ENCODE data around the gene CHRNA3.

CHRNA3 gene

DNA sequence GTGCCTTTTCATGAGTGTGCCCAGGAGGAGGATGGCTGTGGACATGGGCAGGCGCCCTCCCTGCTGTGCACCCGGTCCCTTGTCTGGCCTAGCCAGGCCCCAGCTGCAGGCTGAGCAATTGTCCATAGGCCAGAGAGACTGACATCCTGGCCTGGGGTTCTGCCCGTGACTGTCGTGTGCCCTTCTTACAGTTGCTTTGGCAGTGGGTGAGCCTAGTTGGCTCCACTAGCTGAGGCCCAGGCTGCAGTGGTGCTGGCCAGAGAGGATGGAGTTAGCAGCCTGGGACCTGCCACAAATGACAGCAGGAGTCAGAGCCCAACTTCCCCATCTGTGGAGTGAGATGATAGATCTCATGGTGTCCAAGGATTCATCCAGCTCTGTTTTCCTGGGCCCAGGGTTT is 29.2 kb upstream of the CHRNA3 start:
- Histone ChIP-seq H3K9ac (ENCODE audit: low read length) (no peak overlapping the region), H3K27me3 (ENCODE audit: control insufficient read depth, insufficient read depth, low read length) (no peaks in the 10 kb centered on the region), H3K4me3 (ENCODE audit: low read length) (no peak overlapping the region), H3K36me3 (ENCODE audit: control insufficient read depth, insufficient read depth, low read length) (no peaks in the 10 kb centered on the region), H3K4me1 (ENCODE audit: control insufficient read depth, insufficient read depth, low read length) (no peaks in the 10 kb centered on the region), H3K27ac (ENCODE audit: low read depth, low read length) (no peak overlapping the region)

DNA sequence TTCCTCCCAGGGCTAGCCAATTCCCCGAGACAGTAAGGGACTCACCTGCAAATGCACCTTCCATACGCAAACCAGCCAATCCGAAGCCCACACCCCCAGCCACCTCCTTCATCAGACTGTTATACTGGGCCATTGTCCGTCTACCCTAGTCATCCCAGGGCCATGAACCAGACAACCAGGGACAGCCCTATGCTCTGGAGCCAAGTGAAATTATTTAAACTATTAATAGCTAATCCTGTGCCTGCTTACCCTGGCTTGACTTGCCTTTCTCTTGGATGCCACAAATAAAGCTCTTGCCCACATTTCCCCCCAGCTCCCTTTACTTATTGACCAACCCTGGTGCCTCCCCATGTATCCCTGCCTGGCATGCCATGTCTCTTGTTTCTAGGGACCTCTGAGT is 24.2 kb upstream of the CHRNA3 start:
- H3K4me3 ChIP-seq (ENCODE audit: low read length) = no peak overlapping the region
- H3K36me3 ChIP-seq (ENCODE audit: control insufficient read depth, insufficient read depth, low read length) = no peaks in the 10 kb centered on the region
- H3K9ac ChIP-seq (ENCODE audit: low read length) = no peak overlapping the region
- no peaks in the 10 kb centered on the region for H3K27me3 ChIP-seq (ENCODE audit: control insufficient read depth, insufficient read depth, low read length)
- no peak overlapping the region for H3K27ac ChIP-seq (ENCODE audit: low read depth, low read length)
- no peaks in the 10 kb centered on the region for H3K4me1 ChIP-seq (ENCODE audit: control insufficient read depth, insufficient read depth, low read length)

DNA sequence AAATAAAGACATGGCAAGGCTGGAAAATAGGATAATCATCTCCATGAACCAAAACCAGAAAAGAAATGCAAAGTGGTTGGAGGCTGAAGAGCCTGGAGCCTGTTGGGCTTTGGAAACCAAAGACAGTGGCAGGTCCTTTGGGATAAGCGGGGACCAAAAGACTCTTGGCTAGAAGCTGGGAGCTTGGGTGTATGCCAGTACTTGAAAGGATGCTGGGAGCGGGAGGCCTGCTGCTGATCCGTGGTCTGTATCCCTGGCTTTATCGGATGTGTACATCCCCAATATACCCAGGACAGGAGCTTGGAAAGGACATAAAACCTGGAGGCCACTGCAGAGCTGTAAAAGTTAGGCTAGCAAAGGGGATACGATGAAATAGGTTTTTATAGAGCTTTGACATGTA is 21.5 kb upstream of the CHRNA3 start:
- H3K27me3 ChIP-seq (ENCODE audit: control insufficient read depth, insufficient read depth, low read length) = no peaks in the 10 kb centered on the region
- no peaks in the 10 kb centered on the region for H3K36me3 ChIP-seq (ENCODE audit: control insufficient read depth, insufficient read depth, low read length)
- H3K4me1 ChIP-seq (ENCODE audit: control insufficient read depth, insufficient read depth, low read length) = no peaks in the 10 kb centered on the region
- H3K9ac ChIP-seq (ENCODE audit: low read length) = no peak overlapping the region
- no peak overlapping the region for H3K27ac ChIP-seq (ENCODE audit: low read depth, low read length)
- H3K4me3 ChIP-seq (ENCODE audit: low read length) = no peak overlapping the region

DNA sequence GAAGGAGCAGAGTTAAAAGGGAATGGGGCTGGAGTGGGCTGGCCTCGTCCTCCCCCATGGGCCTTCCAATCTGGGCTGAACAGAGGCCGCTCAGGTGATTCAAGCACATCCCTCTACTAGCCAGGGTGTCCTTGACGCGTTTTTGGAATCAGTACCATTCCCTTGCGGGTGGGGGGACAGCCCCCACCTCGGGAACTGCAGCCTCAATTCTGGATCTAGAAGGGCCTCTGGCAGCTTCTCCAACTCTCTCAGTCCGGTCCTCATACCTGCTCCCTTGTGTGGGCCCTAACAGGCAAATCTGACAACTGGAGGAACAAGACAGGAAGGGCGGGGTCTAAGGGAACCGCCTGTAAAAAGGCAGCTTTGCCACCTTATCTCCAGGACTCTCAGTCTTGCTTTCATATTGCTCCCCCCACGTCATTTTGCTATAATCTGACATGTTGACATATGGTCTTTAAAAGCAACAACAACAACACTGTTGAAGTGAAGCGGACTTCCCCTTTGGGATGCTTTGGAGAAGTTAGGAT is 21.0 kb upstream of the CHRNA3 start:
- Histone ChIP-seq H3K9ac (ENCODE audit: low read length) (no peak overlapping the region), H3K4me1 (ENCODE audit: control insufficient read depth, insufficient read depth, low read length) (no peaks in the 10 kb centered on the region), H3K36me3 (ENCODE audit: control insufficient read depth, insufficient read depth, low read length) (no peaks in the 10 kb centered on the region), H3K4me3 (ENCODE audit: low read length) (no peak overlapping the region), H3K27me3 (ENCODE audit: control insufficient read depth, insufficient read depth, low read length) (no peaks in the 10 kb centered on the region), H3K27ac (ENCODE audit: low read depth, low read length) (no peak overlapping the region)

DNA sequence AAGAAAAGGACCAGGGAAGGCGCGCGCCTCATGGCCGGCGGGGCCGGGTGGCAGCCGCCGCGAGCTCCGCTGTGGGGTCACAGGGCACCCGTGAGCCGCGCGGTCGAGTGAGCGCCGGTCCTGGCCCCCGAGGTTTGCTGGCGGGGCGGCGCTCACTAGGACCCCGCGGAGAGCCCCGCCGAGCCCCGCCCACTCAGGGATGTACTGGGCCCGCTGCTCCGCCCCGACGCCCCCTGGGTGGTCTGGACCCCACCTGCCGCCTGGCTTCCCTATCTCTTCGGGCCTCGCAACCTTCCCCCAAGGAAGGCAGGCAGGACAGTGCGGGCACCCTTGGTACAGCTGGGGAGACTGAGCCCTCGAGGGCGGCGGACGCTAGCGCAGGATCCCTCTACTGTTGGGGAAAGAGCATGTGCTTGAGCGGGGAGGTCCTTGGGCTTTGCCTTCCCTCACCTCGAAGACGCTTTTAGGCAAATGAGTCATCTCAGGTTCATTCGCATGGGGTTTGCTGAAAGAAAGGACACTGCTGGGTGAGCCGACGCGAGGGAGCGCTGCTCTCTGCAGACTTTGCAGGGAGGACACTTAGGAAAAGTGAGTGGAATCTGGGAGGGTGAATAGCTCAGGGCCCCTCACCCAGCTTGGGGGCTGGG is 20.4 kb upstream of the CHRNA3 start, which contains the start of gene CHRNB4:
Gene CHRNB4 (minus strand): TSS at position 109 of the 647 bp plus-strand sequence. CDS start 77 bp downstream, at position 32.
- no peaks in the 10 kb centered on the region for H3K36me3 ChIP-seq (ENCODE audit: control insufficient read depth, insufficient read depth, low read length)
- H3K9ac ChIP-seq (ENCODE audit: low read length) = no peak within 1 kb of the TSS
- no peaks in the 10 kb centered on the region for H3K27me3 ChIP-seq (ENCODE audit: control insufficient read depth, insufficient read depth, low read length)
- H3K4me1 ChIP-seq (ENCODE audit: control insufficient read depth, insufficient read depth, low read length) = no peaks in the 10 kb centered on the region
- H3K4me3 ChIP-seq (ENCODE audit: low read length) = peak within 1 kb of the TSS; percentile 50
- no peak within 1 kb of the TSS for H3K27ac ChIP-seq (ENCODE audit: low read depth, low read length)

DNA sequence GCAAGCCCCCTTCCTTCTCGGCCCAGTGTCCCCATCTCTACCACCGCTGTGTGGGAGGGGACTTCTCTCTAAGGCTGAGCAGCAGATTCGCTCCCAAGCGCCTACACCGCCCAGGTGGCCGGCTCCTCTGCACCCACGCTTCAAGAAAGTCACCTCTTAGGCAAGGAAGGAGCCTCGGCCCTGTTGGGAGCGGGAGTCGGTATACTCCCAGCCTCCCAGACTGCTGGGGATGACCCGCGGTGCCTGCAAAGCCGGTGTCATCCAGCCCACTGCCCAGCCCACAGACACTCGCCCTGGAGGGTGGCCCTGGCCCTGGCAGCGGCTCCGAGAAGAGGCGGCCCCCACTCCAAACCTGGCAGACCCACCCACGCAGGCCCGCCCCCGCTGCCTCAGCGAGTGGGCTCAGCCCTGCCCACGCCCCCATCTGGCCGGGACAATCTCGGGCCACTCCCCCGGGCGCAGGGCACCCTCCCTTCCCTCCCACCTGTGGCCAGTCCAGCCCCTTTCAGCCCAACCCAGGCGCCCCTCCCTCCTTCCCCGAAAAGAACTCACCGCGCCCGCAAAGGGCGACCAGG is 19.8 kb upstream of the CHRNA3 start:
- Histone ChIP-seq H3K27ac (ENCODE audit: low read depth, low read length) (no peak overlapping the region), H3K4me3 (ENCODE audit: low read length) (peak overlapping the region; percentile 50), H3K4me1 (ENCODE audit: control insufficient read depth, insufficient read depth, low read length) (no peaks in the 10 kb centered on the region), H3K27me3 (ENCODE audit: control insufficient read depth, insufficient read depth, low read length) (no peaks in the 10 kb centered on the region), H3K36me3 (ENCODE audit: control insufficient read depth, insufficient read depth, low read length) (no peaks in the 10 kb centered on the region), H3K9ac (ENCODE audit: low read length) (no peak overlapping the region)

DNA sequence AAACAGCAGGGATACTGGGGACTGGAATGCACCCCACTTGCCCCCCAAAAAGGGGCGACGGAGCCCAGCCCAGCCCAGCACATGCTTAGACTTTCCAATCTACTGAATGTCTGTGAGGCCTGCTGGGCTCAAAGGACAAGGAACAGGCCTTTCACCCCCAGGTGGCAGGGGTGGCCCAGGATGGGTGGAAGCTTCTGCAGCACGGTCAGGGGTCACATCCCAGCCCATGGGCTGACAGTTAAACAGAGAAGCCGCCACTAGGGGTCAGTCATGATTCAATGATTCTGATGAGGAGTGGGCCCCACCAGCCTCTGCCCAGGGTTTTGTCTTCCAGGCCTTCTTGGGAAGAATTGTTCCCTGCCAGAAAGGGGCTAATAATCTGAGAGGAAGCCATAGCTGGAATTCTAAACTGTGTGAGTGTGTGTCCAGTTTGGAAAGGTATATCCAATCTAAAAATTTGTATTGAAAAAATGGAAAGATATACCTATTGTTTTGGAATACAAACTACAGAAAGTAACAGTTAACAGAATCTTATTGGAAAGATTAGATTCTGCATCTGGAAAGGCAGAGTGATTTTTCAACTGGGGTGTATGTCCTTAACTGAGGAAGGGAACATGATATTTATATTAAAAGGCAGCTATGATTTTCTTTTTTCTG is 18.0 kb upstream of the CHRNA3 start:
- Histone ChIP-seq H3K27me3 (ENCODE audit: control insufficient read depth, insufficient read depth, low read length) (no peaks in the 10 kb centered on the region), H3K9ac (ENCODE audit: low read length) (no peak overlapping the region), H3K27ac (ENCODE audit: low read depth, low read length) (no peak overlapping the region), H3K36me3 (ENCODE audit: control insufficient read depth, insufficient read depth, low read length) (no peaks in the 10 kb centered on the region), H3K4me3 (ENCODE audit: low read length) (no peak overlapping the region), H3K4me1 (ENCODE audit: control insufficient read depth, insufficient read depth, low read length) (no peaks in the 10 kb centered on the region)

DNA sequence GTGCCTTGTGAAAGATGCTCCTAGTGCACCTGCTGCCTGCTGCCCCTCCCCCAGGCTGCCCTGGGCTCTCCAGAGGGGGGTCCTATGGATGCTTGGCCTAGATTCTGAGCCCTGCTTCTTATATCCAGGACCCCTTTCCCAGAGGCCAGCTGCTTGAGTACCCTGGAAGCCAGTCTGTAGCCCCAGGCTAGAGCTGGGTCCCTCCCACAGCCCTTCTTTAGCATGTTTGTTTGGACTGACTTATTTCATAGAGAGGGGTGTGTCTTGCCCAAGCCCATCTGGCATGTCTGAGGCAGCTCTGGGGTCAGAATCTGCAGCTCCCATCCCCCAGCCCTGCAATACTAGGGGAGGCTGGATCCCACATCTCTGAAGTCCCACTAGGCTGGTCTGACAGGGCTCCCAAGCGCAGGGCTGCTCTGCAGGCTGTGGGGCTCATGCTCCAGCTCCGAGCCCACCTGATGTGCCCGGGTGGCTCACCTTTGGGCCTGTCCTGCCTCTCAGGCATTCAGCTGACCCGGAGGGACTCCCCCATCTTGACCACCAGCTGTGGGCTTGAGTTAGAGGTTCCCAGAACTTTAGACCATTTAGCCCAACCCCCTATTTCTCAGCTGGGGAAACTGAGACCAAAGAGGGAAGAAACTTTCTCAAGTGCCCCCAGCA is 17.1 kb upstream of the CHRNA3 start:
- no peak overlapping the region for H3K27ac ChIP-seq (ENCODE audit: low read depth, low read length)
- H3K4me1 ChIP-seq (ENCODE audit: control insufficient read depth, insufficient read depth, low read length) = no peaks in the 10 kb centered on the region
- H3K4me3 ChIP-seq (ENCODE audit: low read length) = no peak overlapping the region
- H3K36me3 ChIP-seq (ENCODE audit: control insufficient read depth, insufficient read depth, low read length) = no peaks in the 10 kb centered on the region
- H3K27me3 ChIP-seq (ENCODE audit: control insufficient read depth, insufficient read depth, low read length) = no peaks in the 10 kb centered on the region
- no peak overlapping the region for H3K9ac ChIP-seq (ENCODE audit: low read length)

DNA sequence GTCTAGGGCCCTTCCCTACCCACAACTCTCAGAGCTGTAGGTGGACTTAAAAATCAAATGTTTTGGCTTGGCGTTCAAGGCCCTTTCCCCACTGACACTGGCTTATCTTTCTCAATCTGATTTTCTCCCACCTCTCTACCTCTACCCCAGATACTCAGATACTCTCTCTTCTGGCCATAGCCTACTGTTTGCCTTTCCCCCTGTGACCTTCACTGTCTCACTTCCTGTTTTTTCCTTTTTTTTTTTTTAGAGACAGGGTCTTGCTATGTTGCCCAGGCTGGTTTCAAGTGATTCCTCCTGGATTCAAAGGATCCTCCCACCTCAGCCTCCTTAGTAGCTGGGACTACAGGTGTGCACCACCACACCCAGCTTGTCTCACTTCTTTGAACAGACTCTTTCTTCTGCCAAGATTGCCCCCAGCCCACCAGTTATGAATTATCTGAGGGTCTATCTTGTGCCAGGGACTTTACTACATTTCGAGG is 15.6 kb upstream of the CHRNA3 start:
- H3K27me3 ChIP-seq (ENCODE audit: control insufficient read depth, insufficient read depth, low read length) = no peaks in the 10 kb centered on the region
- no peak overlapping the region for H3K9ac ChIP-seq (ENCODE audit: low read length)
- H3K4me3 ChIP-seq (ENCODE audit: low read length) = no peak overlapping the region
- H3K4me1 ChIP-seq (ENCODE audit: control insufficient read depth, insufficient read depth, low read length) = no peaks in the 10 kb centered on the region
- no peak overlapping the region for H3K27ac ChIP-seq (ENCODE audit: low read depth, low read length)
- H3K36me3 ChIP-seq (ENCODE audit: control insufficient read depth, insufficient read depth, low read length) = no peaks in the 10 kb centered on the region

DNA sequence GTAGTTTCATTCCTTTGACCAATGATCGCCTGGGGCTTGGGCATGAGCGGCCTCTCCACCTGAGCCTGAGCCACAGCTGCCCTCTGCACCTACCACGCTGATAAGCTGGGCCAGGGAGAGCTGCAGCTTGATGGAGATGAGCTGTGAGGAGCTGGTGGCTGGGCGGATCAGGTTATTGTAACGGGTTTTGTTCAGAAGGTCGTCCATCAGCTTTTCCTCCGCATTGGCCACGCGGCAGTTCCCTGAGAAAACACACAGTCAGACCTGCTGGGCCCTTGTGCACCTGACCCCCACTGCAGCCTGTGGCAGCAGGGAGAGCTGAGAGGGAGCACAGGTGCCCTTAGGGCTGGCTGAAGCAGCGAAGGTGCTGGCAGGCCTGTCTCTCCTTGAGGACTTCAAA is 14.6 kb upstream of the CHRNA3 start:
- Histone ChIP-seq H3K36me3 (ENCODE audit: control insufficient read depth, insufficient read depth, low read length) (no peaks in the 10 kb centered on the region), H3K27me3 (ENCODE audit: control insufficient read depth, insufficient read depth, low read length) (no peaks in the 10 kb centered on the region), H3K4me1 (ENCODE audit: control insufficient read depth, insufficient read depth, low read length) (no peaks in the 10 kb centered on the region), H3K4me3 (ENCODE audit: low read length) (no peak overlapping the region), H3K27ac (ENCODE audit: low read depth, low read length) (no peak overlapping the region), H3K9ac (ENCODE audit: low read length) (no peak overlapping the region)

DNA sequence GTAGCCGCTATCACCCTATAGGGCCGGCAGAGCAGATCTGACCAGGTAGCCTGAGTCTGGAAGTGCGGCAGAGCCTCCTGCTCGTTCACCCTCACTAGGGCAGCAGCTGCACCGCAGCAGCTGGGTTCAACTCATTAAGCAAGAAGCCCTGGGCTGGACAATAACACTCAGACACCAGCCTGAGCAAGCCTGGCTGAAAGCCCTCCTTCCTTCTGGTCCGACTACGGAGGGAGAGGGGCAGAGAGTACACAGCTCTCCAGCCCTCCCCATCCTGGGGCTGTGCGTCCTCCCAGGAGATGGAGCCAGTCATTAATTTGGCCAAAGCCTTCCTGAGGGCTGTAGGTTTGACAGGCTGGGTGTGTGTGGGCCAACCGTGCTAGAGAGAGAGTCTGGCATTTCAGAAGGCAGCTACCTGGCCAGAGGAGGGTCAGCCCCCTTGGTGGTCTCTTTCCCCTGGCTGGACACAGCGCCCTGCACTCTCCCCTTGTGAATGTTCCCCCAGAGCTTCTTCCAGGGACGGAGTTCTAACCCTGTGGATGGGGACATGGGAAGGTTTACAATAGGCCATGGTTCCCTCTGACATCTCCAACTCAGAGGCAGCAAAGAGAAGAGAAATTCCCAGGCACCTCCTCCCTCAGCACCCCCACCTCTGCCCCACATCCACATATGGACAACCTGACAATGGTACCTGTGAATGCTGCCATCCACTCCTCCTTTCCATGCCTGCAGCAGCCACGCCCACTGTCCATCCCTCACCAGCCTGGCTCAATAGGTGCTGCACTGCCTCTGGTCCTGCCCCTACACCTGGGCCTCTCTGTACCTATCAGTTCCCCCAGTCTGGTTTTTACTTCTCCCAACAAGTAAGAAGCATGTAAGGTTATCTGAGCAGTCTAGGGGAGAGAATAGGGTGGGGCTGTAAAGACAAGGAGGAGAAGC is 13.7 kb upstream of the CHRNA3 start:
- Histone ChIP-seq H3K27ac (ENCODE audit: low read depth, low read length) (no peak overlapping the region), H3K4me3 (ENCODE audit: low read length) (no peak overlapping the region), H3K36me3 (ENCODE audit: control insufficient read depth, insufficient read depth, low read length) (no peaks in the 10 kb centered on the region), H3K4me1 (ENCODE audit: control insufficient read depth, insufficient read depth, low read length) (no peaks in the 10 kb centered on the region), H3K27me3 (ENCODE audit: control insufficient read depth, insufficient read depth, low read length) (no peaks in the 10 kb centered on the region), H3K9ac (ENCODE audit: low read length) (no peak overlapping the region)
